ENCODE results near the gene UBAC2.

GRCh38 chr13:99417201-99418102, 216.8 kb downstream of the UBAC2 start:
- TF ChIP-seq EZH2phosphoT487 (IDR thresholded peaks at IDR 0.05; ENCODE audit: borderline replicate concordance, low read depth, low read length) (no peak), CTCF (conservative IDR thresholded peaks at IDR 0.05; ENCODE audit: low read length) (no peak)

Measured in OCI-LY7 (cell line).